Activated CD8-positive, alpha-beta memory T cell treated with anti-CD3 and anti-CD28 coated beads for 1 hour (primary cell): ENCODE data around the gene TBC1D3C.
"Not testable (repeated sequence)": the region's sequence is repeated elsewhere in the genome, so short reads cannot be mapped to it uniquely, and the experiment has no call there.

Experiments
- DNase-seq, 2 donors: peaks; one replicate each; pipeline ENCODE4 v3.0.0-alpha.2; 2020; ENCODE audit warnings: low read depth in 1 of 2; ENCODE audit errors: extremely low read depth in 1 of 2

Gene TBC1D3C

DNA sequence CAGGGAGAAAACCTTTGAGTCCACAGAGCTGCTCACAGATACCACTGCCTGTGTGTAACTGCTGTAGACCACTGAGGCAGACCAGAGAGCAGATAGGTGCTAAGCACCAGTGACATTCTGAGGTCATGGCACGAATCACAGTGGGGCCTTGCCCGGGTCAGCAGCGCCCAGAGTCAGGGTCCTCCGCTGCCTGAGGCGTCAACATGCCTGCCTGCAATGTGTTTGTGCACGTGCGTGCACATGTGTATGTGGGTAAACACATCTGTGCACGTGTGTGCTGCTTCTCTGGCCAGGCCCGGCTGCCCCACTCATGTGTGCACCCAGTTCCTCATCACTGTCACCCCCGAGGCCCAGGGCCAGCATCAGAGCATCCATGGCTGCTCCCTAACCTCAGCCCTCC lies at the start of gene TBC1D3C:
Gene TBC1D3C, minus strand, starts transcription at position 101 of the 400 bp plus-strand sequence. CDS start 1,568 bp downstream, outside the sequence.
- not testable (repeated sequence) for DNase-seq

DNA sequence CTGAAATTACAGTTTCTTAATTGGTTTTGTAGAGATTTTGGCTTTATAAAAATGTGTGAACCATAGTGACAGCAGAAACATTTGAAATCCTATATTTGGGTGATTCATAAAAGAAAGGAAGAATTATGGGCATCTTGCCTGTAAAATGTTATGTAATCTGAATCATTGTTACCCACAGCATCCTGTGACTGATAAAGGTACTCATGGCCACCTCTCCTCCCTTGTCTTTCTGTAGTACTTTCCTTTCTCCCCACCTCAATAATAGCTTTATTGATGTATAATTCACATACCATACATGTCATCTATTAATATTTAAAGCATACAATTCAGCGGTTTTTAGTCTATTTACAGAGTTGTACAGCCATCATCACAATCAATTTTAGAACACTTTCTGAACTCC lies 30.8 kb upstream of the TBC1D3C start:
- DNase-seq: not testable (repeated sequence)

DNA sequence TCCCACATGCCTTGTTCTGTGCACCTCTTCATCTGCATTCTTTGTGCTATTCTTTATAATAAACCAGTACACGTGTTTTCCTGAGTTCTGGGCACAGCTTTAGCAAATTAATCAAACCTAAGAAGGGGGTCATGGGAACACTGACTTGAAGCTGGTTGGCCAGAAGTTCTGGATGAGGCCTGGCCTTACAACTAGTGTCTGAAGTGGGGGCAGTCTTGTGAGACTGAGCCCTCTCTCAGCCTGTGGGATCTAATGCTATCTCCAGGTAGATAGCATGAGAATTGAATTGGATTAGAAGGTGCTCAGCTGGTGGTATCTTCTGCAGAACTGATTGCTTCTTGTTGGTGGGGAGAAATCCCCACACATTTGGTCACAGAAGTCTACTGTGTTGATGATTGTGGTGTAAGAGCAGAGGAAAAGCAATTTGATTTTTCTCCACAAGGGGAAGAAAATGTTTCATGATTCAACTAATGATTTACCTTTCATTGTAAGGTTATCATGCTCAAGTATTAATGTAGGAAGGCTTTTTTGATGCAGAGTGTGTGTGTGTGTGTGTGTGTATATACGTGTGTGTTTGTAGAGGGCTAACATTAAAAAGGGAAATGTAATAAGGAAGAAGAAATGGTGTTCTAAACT lies 25.7 kb upstream of the TBC1D3C start:
- DNase-seq: not testable (repeated sequence)

DNA sequence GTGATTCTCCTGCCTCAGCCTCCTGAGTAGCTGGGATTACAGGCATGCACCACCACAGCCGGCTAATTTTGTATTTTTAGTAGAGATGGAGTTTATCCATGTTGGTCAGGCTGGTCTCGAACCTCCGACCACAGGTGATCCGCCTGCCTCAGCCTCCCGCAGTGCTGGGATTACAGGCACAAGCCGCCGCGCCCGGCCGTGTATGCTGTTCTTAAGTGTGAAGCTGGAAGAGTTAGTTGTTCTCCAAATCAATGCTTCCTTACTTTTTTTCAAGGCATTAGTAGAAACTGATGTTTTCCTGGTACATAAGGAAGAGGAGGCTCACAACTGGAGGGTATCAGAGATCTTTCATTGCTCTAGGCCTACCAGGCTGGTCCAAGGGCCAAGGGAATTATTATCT lies 19.7 kb upstream of the TBC1D3C start:
- DNase-seq: not testable (repeated sequence)

DNA sequence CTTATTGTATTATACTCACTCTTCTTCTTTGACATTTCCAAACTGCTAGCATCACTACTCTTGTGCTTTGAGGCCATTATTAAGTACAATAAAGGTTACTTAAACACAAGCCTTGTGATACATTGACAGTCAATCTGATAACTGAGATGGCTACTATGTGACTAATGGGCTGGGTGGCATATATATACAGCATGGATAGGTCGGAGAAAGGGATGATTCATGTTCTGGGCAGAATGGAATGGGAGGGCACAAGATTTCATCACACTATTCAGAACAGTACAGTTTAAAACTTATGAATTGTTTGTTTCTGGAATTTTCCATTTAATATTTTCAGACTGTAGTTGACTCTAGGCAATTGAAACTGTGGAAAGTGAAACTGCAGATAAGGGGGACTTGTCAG lies 18.9 kb upstream of the TBC1D3C start:
- not testable (repeated sequence) for DNase-seq
